Gastroesophageal sphincter (tissue), 4 donors: ENCODE measurements around the gene CPLX4. TPM values are rescaled to one million over a fixed set of nuclear protein-coding genes. Genes with fewer than 3 reads are reported as not detected.

Experiments
- ATAC-seq: fragments of 150-250 bp; one replicate; pipeline ENCODE4 v1.9.1; 2016; ENCODE audit warnings: mild to moderate bottlenecking, moderate library complexity
- H3K27ac ChIP-seq, 4 donors: fragments of 200-600 bp; sonication (generic) in 3 of 4; 1 replicate in 3 of 4; 2 replicates in 1 of 4; pipeline ENCODE4 v1.5.1; 2016 to 2019
- H3K27me3 ChIP-seq: fragments of 200-600 bp; sonication (generic); one replicate; pipeline ENCODE4 v1.5.1; 2019
- H3K36me3 ChIP-seq, 2 donors: fragments of 200-600 bp; sonication (generic); one replicate each; pipeline ENCODE4 v1.5.1; 2019; ENCODE audit warnings: control low read depth in 1 of 2
- H3K4me1 ChIP-seq, 3 donors: fragments of 200-600 bp; sonication (generic); 1 replicate in 2 of 3; 2 replicates in 1 of 3; pipeline ENCODE4 v1.5.1; 2016 to 2019; ENCODE audit warnings: control low read depth in 2 of 3
- H3K4me3 ChIP-seq, 2 donors: fragments of 200-600 bp; sonication (generic); one replicate each; pipeline ENCODE4 v1.5.1; 2019; ENCODE audit warnings: mild to moderate bottlenecking in 1 of 2, moderate library complexity in 1 of 2
- H3K9me3 ChIP-seq, 3 donors: fragments of 200-600 bp; sonication (generic); one replicate each; pipeline ENCODE4 v1.5.1; 2017 to 2019; ENCODE audit warnings: control low read depth in 2 of 3
- EP300 ChIP-seq: sonication (generic); formaldehyde crosslinking; IDR thresholded peaks from one replicate; pipeline ENCODE4 v1.6.1; 2017; ENCODE audit warnings: antibody characterized with exemption, mild to moderate bottlenecking
- POLR2A ChIP-seq, 2 donors: fragments of 450-650 bp; IDR thresholded peaks; one replicate each; pipeline ENCODE4 v1.6.1; 2017; ENCODE audit warnings: antibody characterized with exemption in 2 of 2, mild to moderate bottlenecking in 2 of 2, moderate library complexity in 1 of 2
- POLR2AphosphoS5 ChIP-seq: sonication (generic); formaldehyde crosslinking; IDR thresholded peaks from one replicate; pipeline ENCODE4 v1.6.1; 2017; ENCODE audit warnings: antibody characterized with exemption
- WGBS, 2 donors: methylation state at CpG; one replicate each; pipeline ENCODE4 v1.1.5; 2018; ENCODE audit warnings: low coverage in 1 of 2; 5-methylcytosine and 5-hydroxymethylcytosine counted together
- total RNA-seq, 4 donors: library from RNA; depleted of rRNA; stranded (reverse); fragments of >200 nt; gene quantifications; one replicate each; pipeline ENCODE4 v1.1.0, GENCODE V29; 2016
- TF ChIP-seq, protein P1 (sequence below), 4 experiments: fragments of 200-600 bp in 2 of 4; fragments of 450-650 bp in 2 of 4; sonication (generic) in 1 of 4; IDR thresholded peaks; one replicate each; pipeline ENCODE4 v1.5.1; 2017 to 2019; ENCODE audit warnings: antibody characterized with exemption in 4 of 4, mild to moderate bottlenecking in 2 of 4, moderate library complexity in 2 of 4

CPLX4 gene
- total RNA-seq, 4 donors from 2014 or later, result not detected

DNA sequence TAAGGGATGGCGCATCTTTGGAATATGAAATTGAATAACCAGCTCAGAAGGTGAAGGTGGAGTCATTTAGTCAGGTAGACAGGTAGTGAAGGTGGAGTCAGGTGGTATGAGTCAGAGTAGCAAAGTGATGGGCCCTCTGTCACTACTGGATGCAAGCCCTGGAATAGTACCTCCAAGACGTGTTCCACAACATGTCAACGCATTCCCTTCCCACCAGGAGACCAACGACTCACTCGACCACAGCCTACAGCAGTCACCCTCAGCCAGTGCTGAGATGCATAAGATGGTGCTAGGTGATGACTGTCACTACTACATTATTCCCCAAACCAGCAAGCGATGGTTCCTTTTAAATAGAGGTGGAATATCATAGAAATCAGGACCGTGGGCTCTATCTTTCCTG, 6.8 kb downstream of the CPLX4 start:
- H3K36me3 ChIP-seq, result no peaks in the 10 kb centered on the region
- H3K4me1 ChIP-seq, result peaks cover 0 to 13% (median 4%) of the 10 kb centered on the region in 3 donors
- no peak overlapping the region for H3K27ac ChIP-seq
- TF ChIP-seq POLR2AphosphoS5 (no peak), POLR2A (IDR thresholded peaks at IDR 0.05) (no peak), EP300 (no peak)
- TF ChIP-seq, protein P1, sequence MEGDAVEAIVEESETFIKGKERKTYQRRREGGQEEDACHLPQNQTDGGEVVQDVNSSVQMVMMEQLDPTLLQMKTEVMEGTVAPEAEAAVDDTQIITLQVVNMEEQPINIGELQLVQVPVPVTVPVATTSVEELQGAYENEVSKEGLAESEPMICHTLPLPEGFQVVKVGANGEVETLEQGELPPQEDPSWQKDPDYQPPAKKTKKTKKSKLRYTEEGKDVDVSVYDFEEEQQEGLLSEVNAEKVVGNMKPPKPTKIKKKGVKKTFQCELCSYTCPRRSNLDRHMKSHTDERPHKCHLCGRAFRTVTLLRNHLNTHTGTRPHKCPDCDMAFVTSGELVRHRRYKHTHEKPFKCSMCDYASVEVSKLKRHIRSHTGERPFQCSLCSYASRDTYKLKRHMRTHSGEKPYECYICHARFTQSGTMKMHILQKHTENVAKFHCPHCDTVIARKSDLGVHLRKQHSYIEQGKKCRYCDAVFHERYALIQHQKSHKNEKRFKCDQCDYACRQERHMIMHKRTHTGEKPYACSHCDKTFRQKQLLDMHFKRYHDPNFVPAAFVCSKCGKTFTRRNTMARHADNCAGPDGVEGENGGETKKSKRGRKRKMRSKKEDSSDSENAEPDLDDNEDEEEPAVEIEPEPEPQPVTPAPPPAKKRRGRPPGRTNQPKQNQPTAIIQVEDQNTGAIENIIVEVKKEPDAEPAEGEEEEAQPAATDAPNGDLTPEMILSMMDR (IDR thresholded peaks at IDR 0.05), result no peak
- H3K4me3 ChIP-seq, result no peak overlapping the region
- peaks cover 40% of the 10 kb centered on the region for H3K27me3 ChIP-seq
- H3K9me3 ChIP-seq, result no peaks in the 10 kb centered on the region
- no peak for ATAC-seq
- 74 to 88% methylated on average over 4 to 6 of the region's 7 CpGs for WGBS, 2 donors

DNA sequence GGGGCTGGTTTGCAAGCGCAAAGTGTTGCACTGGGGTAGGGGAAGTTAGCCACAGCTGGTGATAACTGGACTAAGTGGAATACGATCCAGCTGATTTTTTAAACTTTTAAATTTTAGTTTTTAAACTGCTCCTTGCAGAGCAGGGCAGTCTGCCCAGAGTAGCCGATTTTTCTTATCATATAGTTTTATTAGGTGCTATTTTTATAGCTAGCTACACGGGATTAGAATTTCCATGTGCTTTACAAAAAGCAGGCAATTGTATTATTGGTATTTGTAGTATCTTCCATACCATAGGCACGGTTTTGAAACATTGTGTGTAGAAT, 9.6 kb downstream of the CPLX4 start:
- H3K36me3 ChIP-seq, result no peaks in the 10 kb centered on the region
- H3K27ac ChIP-seq, result no peak overlapping the region
- peak overlapping the region in 1 of 2 donors; percentile 28 for H3K4me3 ChIP-seq
- peaks cover 52% of the 10 kb centered on the region for H3K27me3 ChIP-seq
- H3K4me1 ChIP-seq, result peaks cover 0 to 13% (median 4%) of the 10 kb centered on the region in 3 donors
- peak; percentile 41 for ATAC-seq
- TF ChIP-seq POLR2A (IDR thresholded peaks at IDR 0.05), result no peak
- TF ChIP-seq POLR2AphosphoS5, result no peak
- TF ChIP-seq EP300, result no peak
- TF ChIP-seq, protein P1 (IDR thresholded peaks at IDR 0.05), result no peak
- 5 to 13% methylated on average over 4 to 5 of the region's 5 CpGs for WGBS, 2 donors
- no peaks in the 10 kb centered on the region for H3K9me3 ChIP-seq

DNA sequence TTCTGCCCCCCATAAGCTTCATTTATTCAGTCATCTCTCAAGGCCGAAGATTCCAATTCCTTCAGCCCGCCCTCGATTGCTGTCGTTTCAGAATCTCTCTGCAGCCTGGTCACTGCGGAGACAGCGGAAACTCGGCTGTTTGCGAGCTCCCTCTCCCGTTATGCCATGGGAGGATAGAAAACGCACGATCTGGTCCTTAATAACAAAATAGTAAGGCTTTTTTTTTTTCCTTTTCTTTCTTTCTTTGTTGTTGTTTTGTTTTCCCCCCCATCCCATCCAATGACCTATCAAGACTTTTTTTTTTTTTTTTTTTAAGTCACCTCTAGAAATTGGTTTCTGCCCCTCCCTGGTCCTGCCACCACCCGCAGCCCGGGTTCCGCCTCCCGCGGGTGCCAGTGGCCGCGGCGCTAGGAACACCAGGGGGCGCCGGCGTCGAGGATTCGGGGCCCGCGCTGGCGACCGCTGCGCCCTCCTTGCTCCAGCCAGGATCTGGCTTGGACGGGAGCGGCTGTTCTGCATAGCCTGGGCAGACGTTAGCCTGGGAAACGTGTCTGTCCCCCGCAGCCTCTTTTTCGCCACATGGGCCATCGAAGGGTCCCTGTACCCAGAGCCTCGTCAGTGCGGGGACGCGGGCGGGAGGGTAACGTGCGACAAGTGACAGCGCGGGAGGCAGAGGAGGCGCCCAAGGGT, 10.1 kb downstream of the CPLX4 start:
- H3K9me3 ChIP-seq, result no peaks in the 10 kb centered on the region
- H3K27ac ChIP-seq, result no peak overlapping the region
- ATAC-seq, result peak; percentile 92
- TF ChIP-seq, protein P1 (IDR thresholded peaks at IDR 0.05), result peak; percentile 41 to 83 (median 72)
- no peak for TF ChIP-seq POLR2AphosphoS5
- H3K4me3 ChIP-seq, result peak overlapping the region in 1 of 2 donors; percentile 28
- H3K4me1 ChIP-seq, result peaks cover 0 to 13% (median 4%) of the 10 kb centered on the region in 3 donors
- WGBS, 2 donors, result 6% methylated on average over 13 to 22 of the region's 46 CpGs
- H3K36me3 ChIP-seq, result no peaks in the 10 kb centered on the region
- H3K27me3 ChIP-seq, result peaks cover 55% of the 10 kb centered on the region

DNA sequence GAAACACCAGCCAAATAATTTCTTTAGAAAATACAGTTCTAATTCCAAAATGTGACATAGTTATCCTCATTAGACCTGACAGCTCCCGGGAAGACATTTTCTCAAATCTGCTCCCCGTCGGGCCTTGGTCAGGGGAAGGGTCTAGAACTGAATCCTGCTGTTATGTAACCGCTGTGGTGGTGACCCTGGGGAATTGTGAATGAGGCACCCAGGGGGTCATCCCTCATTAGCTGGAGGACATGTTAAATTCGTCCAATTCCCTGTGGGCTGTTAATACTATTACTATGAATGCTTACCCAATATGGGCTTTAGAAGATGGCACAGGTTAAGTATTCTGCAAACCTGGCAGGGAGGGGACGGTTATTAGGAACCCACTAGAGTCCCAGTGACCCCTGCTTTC, 11.8 kb downstream of the CPLX4 start:
- no peak overlapping the region for H3K4me3 ChIP-seq
- no peak for ATAC-seq
- H3K27me3 ChIP-seq, result peaks cover 55% of the 10 kb centered on the region
- no peak overlapping the region for H3K27ac ChIP-seq
- WGBS, 2 donors, result 77 to 81% methylated on average over 4 to 5 of the region's 6 CpGs
- H3K36me3 ChIP-seq, result no peaks in the 10 kb centered on the region
- H3K4me1 ChIP-seq, result peaks cover 0 to 13% (median 4%) of the 10 kb centered on the region in 3 donors
- no peaks in the 10 kb centered on the region for H3K9me3 ChIP-seq
- TF ChIP-seq, protein P1 (IDR thresholded peaks at IDR 0.05), result no peak
- no peak for TF ChIP-seq EP300
- TF ChIP-seq POLR2A (IDR thresholded peaks at IDR 0.05), result no peak
- TF ChIP-seq POLR2AphosphoS5, result no peak

DNA sequence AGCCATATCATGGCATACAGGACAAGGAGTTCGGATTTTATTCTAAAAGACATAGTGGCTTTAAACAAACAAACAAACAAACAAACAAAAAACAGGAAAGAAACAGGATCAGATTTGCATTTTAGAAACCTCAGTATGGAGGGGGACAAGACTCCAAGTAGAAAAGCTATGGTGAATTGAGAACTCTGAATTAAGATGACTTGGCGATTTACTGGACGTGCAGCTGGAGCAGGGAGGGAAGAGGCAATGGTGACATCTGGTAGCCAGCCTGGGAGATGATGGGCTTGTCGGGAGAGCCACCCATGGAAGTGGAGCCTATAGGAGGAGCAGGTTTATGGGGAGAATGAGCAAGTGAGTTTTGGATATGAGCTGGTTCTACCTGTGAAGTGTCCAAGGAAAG, 13.2 kb downstream of the CPLX4 start:
- H3K27ac ChIP-seq, result no peak overlapping the region
- no peak for ATAC-seq
- WGBS, 2 donors, result 59 to 78% methylated on average over 4 of the region's 4 CpGs

More for the DNA sequence above, 13.2 kb downstream of the CPLX4 start:
- Histone ChIP-seq H3K36me3 (no peaks in the 10 kb centered on the region), H3K4me1 (peaks cover 0 to 13% (median 4%) of the 10 kb centered on the region in 3 donors), H3K9me3 (no peaks in the 10 kb centered on the region), H3K4me3 (no peak overlapping the region), H3K27me3 (peaks cover 55% of the 10 kb centered on the region)
- TF ChIP-seq POLR2A (IDR thresholded peaks at IDR 0.05), result no peak
- TF ChIP-seq, protein P1 (IDR thresholded peaks at IDR 0.05), result no peak
- no peak for TF ChIP-seq EP300
- TF ChIP-seq POLR2AphosphoS5, result no peak
